Thymus (tissue), 11 donors: ENCODE data around the gene CABLES2. TPM values are rescaled to one million over a fixed set of nuclear protein-coding genes. Genes with fewer than 3 reads are reported as not detected.

Source experiments
- DNase-seq, 9 donors: peaks; one replicate each; pipeline ENCODE4 v3.0.0-alpha.2; 2013; ENCODE audit warnings: low spot score in 9 of 9, low read depth in 6 of 9, missing footprints in 1 of 9
- H3K27ac ChIP-seq, 2 donors: one replicate each; pipeline ENCODE4 v1.5.1; 2013; ENCODE audit warnings: control low read depth in 1 of 2, low read depth in 1 of 2, low read length in 1 of 2, mild to moderate bottlenecking in 1 of 2, moderate library complexity in 1 of 2
- H3K27me3 ChIP-seq, 2 donors: one replicate each; pipeline ENCODE4 v1.5.1; 2013; ENCODE audit warnings: low read length in 1 of 2; ENCODE audit not compliant: control insufficient read depth in 2 of 2, insufficient read depth in 1 of 2
- H3K36me3 ChIP-seq, 2 donors: one replicate each; pipeline ENCODE4 v1.5.1; 2013; ENCODE audit warnings: low read length in 1 of 2, mild to moderate bottlenecking in 1 of 2, moderate library complexity in 1 of 2; ENCODE audit not compliant: control insufficient read depth in 2 of 2, insufficient read depth in 2 of 2
- H3K4me1 ChIP-seq, 2 donors: one replicate each; pipeline ENCODE4 v1.5.1; 2013; ENCODE audit warnings: low read length in 2 of 2; ENCODE audit not compliant: control insufficient read depth in 2 of 2, insufficient read depth in 2 of 2
- H3K4me3 ChIP-seq, 2 donors: one replicate each; pipeline ENCODE4 v1.5.1; 2013; ENCODE audit warnings: low read length in 2 of 2, control low read depth in 1 of 2, mild to moderate bottlenecking in 1 of 2
- H3K9me3 ChIP-seq, 2 donors: one replicate each; pipeline ENCODE4 v1.5.1; 2013; ENCODE audit warnings: low read length in 1 of 2, mild to moderate bottlenecking in 1 of 2; ENCODE audit not compliant: control insufficient read depth in 2 of 2, insufficient read depth in 1 of 2
- WGBS: extraction: QIAGEN DNeasy Blood & Tissue Kit; methylation state at CpG from one replicate; pipeline ENCODE4 v1.1.7; 2013; 5-methylcytosine and 5-hydroxymethylcytosine counted together
- polyA plus RNA-seq: library from polyadenylated mRNA; stranded (reverse); fragments of 200-250 nt; gene quantifications from one replicate; pipeline ENCODE4 v1.2.3, GENCODE V29; 2013
- total RNA-seq: library from RNA; stranded (reverse); fragments of 120-200 nt; gene quantifications from one replicate; pipeline ENCODE4 v1.2.4, GENCODE V29; 2013
- donor health status: healthy.

The CABLES2 gene
- total and polyA plus RNA-seq, 2 donors: 2.0 to 3.5 TPM

- H3K9me3 ChIP-seq: peaks cover 1 to 3% of the 10 kb centered on the region in 2 donors
- peak overlapping the region in 1 of 2 donors; percentile 75 for H3K27ac ChIP-seq
- H3K27me3 ChIP-seq: no peaks in the 10 kb centered on the region
- no peak overlapping the region for H3K4me3 ChIP-seq
- peaks cover 0 to 2% of the 10 kb centered on the region in 2 donors for H3K4me1 ChIP-seq
- peak in 1 of 9 donors; percentile 16 for DNase-seq
- WGBS: 91% methylated on average over 16 of the region's 16 CpGs
- H3K36me3 ChIP-seq: no peaks in the 10 kb centered on the region
Measured at GRCh38 chr20:62350098-62350628, 56.9 kb downstream of the CABLES2 start.

- WGBS: 91% methylated on average over 7 of the region's 7 CpGs
- no peak for DNase-seq
- H3K4me1 ChIP-seq: no peaks in the 10 kb centered on the region
- H3K4me3 ChIP-seq: no peak overlapping the region
- no peak overlapping the region for H3K27ac ChIP-seq
- H3K9me3 ChIP-seq: peaks cover 1 to 3% of the 10 kb centered on the region in 2 donors
- no peaks in the 10 kb centered on the region for H3K27me3 ChIP-seq
- H3K36me3 ChIP-seq: no peaks in the 10 kb centered on the region
Measured at GRCh38 chr20:62349556-62350097, 57.5 kb downstream of the CABLES2 start.

- DNase-seq: no peak
- H3K27me3 ChIP-seq: no peaks in the 10 kb centered on the region
- no peaks in the 10 kb centered on the region for H3K4me1 ChIP-seq
- no peak overlapping the region for H3K4me3 ChIP-seq
- 100% methylated on average over 1 of the region's 1 CpG for WGBS
- H3K9me3 ChIP-seq: peaks cover 1 to 3% of the 10 kb centered on the region in 2 donors
- H3K36me3 ChIP-seq: no peaks in the 10 kb centered on the region
- no peak overlapping the region for H3K27ac ChIP-seq
Measured at GRCh38 chr20:62348604-62349003, 58.5 kb downstream of the CABLES2 start.

- no peak overlapping the region for H3K4me3 ChIP-seq
- H3K36me3 ChIP-seq: no peaks in the 10 kb centered on the region
Measured at GRCh38 chr20:62347445-62347844, 59.6 kb downstream of the CABLES2 start.

DNA sequence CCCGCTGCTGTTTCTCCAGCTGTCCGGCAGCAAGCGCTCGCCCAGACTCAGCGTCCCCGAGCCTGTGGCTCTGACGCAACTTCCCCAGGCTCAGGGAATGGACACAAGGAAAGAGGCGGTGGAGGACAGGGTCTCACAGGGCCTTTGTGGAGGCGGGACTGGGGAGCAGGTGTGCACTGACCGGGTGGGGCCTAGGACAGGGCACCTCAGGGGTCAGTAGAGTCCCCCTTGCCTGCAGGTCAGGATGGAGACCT is 60.0 kb downstream of the CABLES2 start:
- Histone ChIP-seq H3K27ac (no peak overlapping the region), H3K36me3 (no peaks in the 10 kb centered on the region), H3K4me3 (no peak overlapping the region), H3K9me3 (peaks cover 1 to 3% of the 10 kb centered on the region in 2 donors), H3K4me1 (no peaks in the 10 kb centered on the region), H3K27me3 (no peaks in the 10 kb centered on the region)
- DNase-seq: no peak
- WGBS: 96% methylated on average over 10 of the region's 10 CpGs

More at GRCh38 chr20:62347445-62347844, 59.6 kb downstream of the CABLES2 start:
- Histone ChIP-seq H3K27ac (no peak overlapping the region), H3K9me3 (peaks cover 1 to 3% of the 10 kb centered on the region in 2 donors), H3K27me3 (no peaks in the 10 kb centered on the region), H3K4me1 (no peaks in the 10 kb centered on the region)
- 83% methylated on average over 9 of the region's 9 CpGs for WGBS
- DNase-seq: no peak

DNA sequence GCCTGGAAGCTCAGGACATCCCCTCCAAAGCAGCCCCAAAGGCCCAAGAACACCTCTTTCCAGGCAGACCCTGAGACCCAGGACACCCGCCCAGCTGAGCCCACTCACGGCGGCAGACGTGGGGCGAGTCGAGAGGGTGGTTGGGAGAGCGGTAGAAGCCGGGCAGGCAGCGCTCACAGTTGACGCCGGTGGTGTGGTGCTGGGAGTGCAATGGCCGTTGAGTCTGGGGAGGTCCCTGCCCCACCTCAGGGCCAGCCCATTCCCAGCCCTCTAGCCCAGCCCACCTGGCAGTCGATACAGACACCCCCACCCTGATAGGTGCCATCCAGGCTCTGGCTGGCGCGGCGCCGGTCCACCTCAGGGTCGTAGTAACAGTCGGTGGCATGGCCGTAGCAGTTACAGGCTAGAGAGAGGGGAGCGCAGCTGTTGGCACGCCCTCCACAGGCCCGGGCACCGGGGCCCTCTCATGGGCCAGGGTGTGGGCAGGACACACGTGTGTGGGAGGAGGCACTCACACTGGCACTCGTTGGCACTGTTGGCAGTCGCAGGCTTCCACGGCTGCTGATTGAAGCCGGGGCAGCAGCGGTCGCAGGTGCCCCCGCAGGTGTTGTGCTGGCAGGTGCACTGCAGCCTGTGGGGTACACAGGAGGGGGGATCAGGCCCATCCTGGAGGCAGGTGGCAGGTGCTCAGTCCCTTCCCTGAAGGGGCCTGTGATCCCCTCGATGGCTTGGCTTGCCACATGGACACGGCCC is 60.5 kb downstream of the CABLES2 start:
- WGBS: 97% methylated on average over 34 of the region's 34 CpGs
- Histone ChIP-seq H3K36me3 (no peaks in the 10 kb centered on the region), H3K27me3 (no peaks in the 10 kb centered on the region), H3K27ac (no peak overlapping the region), H3K4me3 (no peak overlapping the region), H3K4me1 (no peaks in the 10 kb centered on the region), H3K9me3 (peaks cover 1 to 3% of the 10 kb centered on the region in 2 donors)
- no peak for DNase-seq

GRCh38 chr20:62345681-62346370 is 61.3 kb downstream of the CABLES2 start:
- Histone ChIP-seq H3K9me3 (peaks cover 1 to 3% of the 10 kb centered on the region in 2 donors), H3K27me3 (no peaks in the 10 kb centered on the region), H3K4me1 (no peaks in the 10 kb centered on the region), H3K27ac (no peak overlapping the region), H3K4me3 (no peak overlapping the region), H3K36me3 (no peaks in the 10 kb centered on the region)
- WGBS: 93% methylated on average over 25 of the region's 25 CpGs
- DNase-seq: no peak

GRCh38 chr20:62344782-62345181 is 62.3 kb downstream of the CABLES2 start:
- peaks cover 1 to 3% of the 10 kb centered on the region in 2 donors for H3K9me3 ChIP-seq
- H3K36me3 ChIP-seq: no peaks in the 10 kb centered on the region
- no peak overlapping the region for H3K27ac ChIP-seq
- 93% methylated on average over 10 of the region's 10 CpGs for WGBS
- no peak for DNase-seq
- H3K27me3 ChIP-seq: no peaks in the 10 kb centered on the region
- H3K4me3 ChIP-seq: no peak overlapping the region
- H3K4me1 ChIP-seq: no peaks in the 10 kb centered on the region

DNA sequence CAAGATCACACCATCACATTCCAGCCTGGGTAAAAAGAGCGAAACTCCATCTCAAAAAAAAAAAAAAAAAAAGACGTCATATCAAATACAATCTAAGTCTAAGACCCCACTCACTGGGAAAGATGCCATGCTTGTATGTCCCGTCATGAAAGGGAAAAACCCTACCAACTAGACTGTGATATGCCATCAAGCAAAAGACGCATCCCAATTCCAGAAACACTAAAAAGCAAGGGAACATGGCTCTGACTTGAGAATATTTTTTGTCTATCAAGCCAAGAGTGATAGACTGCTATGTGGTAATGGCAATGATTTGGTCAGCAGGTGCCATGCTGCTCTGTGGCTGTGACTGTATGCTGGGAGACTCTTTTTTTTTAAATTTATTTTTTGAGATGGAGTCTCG is 63.0 kb downstream of the CABLES2 start:
- H3K27me3 ChIP-seq: no peaks in the 10 kb centered on the region
- H3K4me3 ChIP-seq: no peak overlapping the region
- no peaks in the 10 kb centered on the region for H3K36me3 ChIP-seq
- H3K27ac ChIP-seq: no peak overlapping the region
- no peaks in the 10 kb centered on the region for H3K4me1 ChIP-seq
- 98% methylated on average over 5 of the region's 5 CpGs for WGBS
- peaks cover 1 to 3% of the 10 kb centered on the region in 2 donors for H3K9me3 ChIP-seq
- DNase-seq: no peak
